GM12875 (cell line): Measurements from ENCODE around the gene CEP57L1.

Source experiments
- H3K4me3 ChIP-seq: one replicate; pipeline ENCODE4 v1.5.1; 2011; ENCODE audit warnings: low read depth, low read length, control low read depth
- TF ChIP-seq, protein P1 (sequence below): IDR thresholded peaks from 2 replicates; pipeline ENCODE4 v1.5.1; 2011; ENCODE audit warnings: low read depth, mild to moderate bottlenecking, control low read depth, inconsistent platforms, low read length, moderate library complexity, borderline replicate concordance; ENCODE audit not compliant: insufficient read depth

Gene CEP57L1

GRCh38 chr6:109174916-109175315, 79.6 kb downstream of the CEP57L1 start:
- H3K4me3 ChIP-seq = no peak overlapping the region
- TF ChIP-seq, protein P1, sequence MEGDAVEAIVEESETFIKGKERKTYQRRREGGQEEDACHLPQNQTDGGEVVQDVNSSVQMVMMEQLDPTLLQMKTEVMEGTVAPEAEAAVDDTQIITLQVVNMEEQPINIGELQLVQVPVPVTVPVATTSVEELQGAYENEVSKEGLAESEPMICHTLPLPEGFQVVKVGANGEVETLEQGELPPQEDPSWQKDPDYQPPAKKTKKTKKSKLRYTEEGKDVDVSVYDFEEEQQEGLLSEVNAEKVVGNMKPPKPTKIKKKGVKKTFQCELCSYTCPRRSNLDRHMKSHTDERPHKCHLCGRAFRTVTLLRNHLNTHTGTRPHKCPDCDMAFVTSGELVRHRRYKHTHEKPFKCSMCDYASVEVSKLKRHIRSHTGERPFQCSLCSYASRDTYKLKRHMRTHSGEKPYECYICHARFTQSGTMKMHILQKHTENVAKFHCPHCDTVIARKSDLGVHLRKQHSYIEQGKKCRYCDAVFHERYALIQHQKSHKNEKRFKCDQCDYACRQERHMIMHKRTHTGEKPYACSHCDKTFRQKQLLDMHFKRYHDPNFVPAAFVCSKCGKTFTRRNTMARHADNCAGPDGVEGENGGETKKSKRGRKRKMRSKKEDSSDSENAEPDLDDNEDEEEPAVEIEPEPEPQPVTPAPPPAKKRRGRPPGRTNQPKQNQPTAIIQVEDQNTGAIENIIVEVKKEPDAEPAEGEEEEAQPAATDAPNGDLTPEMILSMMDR = no peak

DNA sequence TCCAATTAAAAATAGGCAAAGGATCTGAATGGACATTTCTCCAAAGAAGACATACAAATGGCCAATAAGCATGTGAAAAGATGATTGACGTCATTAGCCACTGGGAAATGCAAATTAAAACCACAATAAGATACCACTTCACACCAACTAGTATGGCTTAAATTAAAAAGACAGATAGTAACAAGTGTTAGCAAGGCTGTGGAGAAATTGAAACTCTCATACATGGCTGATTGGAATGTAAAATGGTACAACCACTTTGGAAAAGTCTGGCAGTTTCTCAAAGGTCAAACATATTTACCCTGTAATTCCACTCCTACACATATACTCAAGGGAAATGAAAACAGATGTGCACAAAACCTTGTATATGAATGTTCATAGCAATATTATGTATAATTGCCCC, 83.6 kb downstream of the CEP57L1 start:
- TF ChIP-seq, protein P1 = no peak
- no peak overlapping the region for H3K4me3 ChIP-seq

GRCh38 chr6:109179507-109179906, 84.2 kb downstream of the CEP57L1 start:
- H3K4me3 ChIP-seq = no peak overlapping the region
- TF ChIP-seq, protein P1 = no peak

DNA sequence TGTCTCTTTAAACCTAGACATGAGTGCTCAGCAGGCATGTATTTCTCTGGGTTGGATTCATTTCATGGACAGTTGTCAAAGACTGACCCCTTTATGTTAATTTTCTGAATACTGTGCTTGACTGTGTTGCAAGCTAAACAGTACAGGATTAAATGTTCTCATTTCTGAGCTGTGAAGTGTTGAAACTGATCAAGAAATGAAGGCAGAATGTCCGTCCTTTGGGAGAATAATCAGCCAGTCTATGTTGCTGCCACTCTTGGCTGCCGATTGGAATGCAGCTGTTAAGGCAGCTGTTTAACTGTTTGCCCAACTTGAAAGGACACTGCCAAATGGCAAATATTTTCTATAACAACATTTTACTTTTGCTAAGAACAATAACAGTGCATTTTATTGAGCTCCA, 87.3 kb downstream of the CEP57L1 start:
- H3K4me3 ChIP-seq = no peak overlapping the region
- TF ChIP-seq, protein P1 = no peak

DNA sequence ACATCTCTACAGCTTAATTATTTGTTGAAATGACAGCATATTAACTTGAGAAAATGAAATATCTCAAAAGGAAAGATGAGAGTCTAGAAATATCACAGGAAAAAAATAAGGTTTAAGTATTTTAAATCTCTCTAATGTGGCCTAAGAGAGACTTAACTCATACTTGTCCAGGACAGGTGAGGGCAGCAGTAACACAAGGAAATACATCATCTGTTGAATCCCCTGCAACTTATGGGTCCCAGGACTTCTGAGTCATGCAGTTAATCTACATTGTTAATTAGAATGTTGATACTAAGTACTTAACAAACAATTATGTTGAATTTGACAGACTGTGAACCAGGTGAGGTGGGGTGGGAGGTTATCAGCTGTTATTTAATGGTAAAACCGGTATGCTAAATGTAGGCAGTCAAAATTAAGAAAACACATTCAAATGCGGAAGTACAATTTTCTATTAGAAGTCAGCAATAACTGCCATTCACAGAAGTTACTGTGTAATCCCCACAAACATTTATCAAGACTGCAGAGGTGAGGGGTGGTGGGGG, 87.9 kb downstream of the CEP57L1 start:
- H3K4me3 ChIP-seq = no peak overlapping the region
- TF ChIP-seq, protein P1 = no peak

DNA sequence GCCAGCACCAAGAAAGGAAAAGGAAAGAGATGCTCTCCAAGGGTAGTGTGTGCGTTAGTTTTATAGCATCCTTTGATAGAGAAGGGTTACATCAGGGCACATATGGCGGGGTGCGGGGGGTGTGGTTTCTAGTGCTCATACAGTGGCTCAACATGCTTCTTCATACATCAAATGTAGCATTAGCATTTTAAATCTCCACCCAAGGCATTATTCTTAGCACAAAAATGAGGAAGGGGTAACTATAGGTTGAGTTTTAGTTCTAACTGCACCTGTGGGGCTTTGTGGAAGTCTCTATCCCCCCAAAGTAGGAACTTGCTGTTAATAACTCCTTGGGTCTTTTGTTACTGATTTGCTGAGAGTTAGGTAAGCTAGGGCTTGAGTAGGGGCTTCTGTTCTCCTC, 89.3 kb downstream of the CEP57L1 start:
- no peak overlapping the region for H3K4me3 ChIP-seq
- TF ChIP-seq, protein P1 = no peak

DNA sequence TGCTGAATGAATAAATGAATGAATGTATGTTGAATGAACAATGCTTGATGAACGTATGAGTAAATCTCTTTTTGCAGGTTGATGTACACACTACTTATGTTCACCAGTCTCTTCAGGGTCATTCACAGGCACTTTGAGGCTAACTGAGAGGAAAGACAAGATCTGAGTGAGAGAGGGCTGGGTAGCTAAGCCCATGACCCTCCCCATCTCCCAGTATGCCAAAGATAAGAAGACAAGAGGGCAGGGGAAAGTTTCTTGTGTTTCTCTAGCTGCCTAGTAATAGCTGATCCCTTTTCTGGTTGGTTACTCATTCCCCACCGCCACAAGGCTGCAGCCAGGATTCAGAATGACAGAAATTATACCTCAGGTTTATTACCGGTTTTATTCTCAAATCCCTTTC, 90.7 kb downstream of the CEP57L1 start:
- no peak overlapping the region for H3K4me3 ChIP-seq
- TF ChIP-seq, protein P1 = no peak
